NCI-H1092 treated with DMSO at 0.1 percent for 48 hours (cell line): ENCODE measurements around the gene CDK5R1.

ENCODE experiments used
- DNase-seq: peaks from one replicate; lab custom pipeline; 2025; lab: John Stamatoyannopoulos, UW

CDK5R1 gene

GRCh38 chr17:32493571-32493970 is 6.8 kb downstream of the CDK5R1 start:
- DNase-seq: no peak

GRCh38 chr17:32493976-32494513 is 7.3 kb downstream of the CDK5R1 start:
- DNase-seq: no peak

- peak; percentile 82 for DNase-seq
Measured at GRCh38 chr17:32494621-32495358, 8.0 kb downstream of the CDK5R1 start.

- DNase-seq: peak; percentile 33
Measured at GRCh38 chr17:32495359-32496231, 8.8 kb downstream of the CDK5R1 start.

GRCh38 chr17:32496395-32497073 is 9.7 kb downstream of the CDK5R1 start:
- no peak for DNase-seq

GRCh38 chr17:32497431-32498205 is 10.8 kb downstream of the CDK5R1 start:
- DNase-seq: no peak

- DNase-seq: peak; percentile 27
Measured at GRCh38 chr17:32498391-32498790, 11.6 kb downstream of the CDK5R1 start.

- no peak for DNase-seq
Measured at GRCh38 chr17:32502013-32502412, 15.2 kb downstream of the CDK5R1 start.

- no peak for DNase-seq
Measured at GRCh38 chr17:32502710-32503109, 15.9 kb downstream of the CDK5R1 start.

- no peak for DNase-seq
Measured at GRCh38 chr17:32503251-32504165, 16.7 kb downstream of the CDK5R1 start.

- DNase-seq: no peak
Measured at GRCh38 chr17:32504166-32504990, 17.6 kb downstream of the CDK5R1 start.

- no peak for DNase-seq
Measured at GRCh38 chr17:32508926-32509325, 22.1 kb downstream of the CDK5R1 start.

- no peak for DNase-seq
Measured at GRCh38 chr17:32510466-32510865, 23.7 kb downstream of the CDK5R1 start.

GRCh38 chr17:32512328-32512727 is 25.5 kb downstream of the CDK5R1 start:
- DNase-seq: no peak

GRCh38 chr17:32513579-32513978 is 26.8 kb downstream of the CDK5R1 start:
- no peak for DNase-seq

- no peak for DNase-seq
Measured at GRCh38 chr17:32514606-32515005, 27.8 kb downstream of the CDK5R1 start.

- peak; percentile 71 for DNase-seq
Measured at GRCh38 chr17:32515677-32516383, 29.0 kb downstream of the CDK5R1 start.

GRCh38 chr17:32516450-32516849 is 29.7 kb downstream of the CDK5R1 start:
- DNase-seq: peak; percentile 82
